Panc1 (cell line): ENCODE results near the gene GEN1.

ENCODE experiments used
- CTCF ChIP-seq: fragments of 450-650 bp; IDR thresholded peaks from 2 replicates; pipeline ENCODE4 v1.5.1; 2017; ENCODE audit warnings: mild to moderate bottlenecking
- POLR2AphosphoS5 ChIP-seq: IDR thresholded peaks from 2 replicates; pipeline ENCODE4 v1.6.1; 2012; ENCODE audit warnings: mild to moderate bottlenecking, low read depth, low read length, moderate library complexity
- REST ChIP-seq, 2 experiments: IDR thresholded peaks; 2 replicates each; pipeline ENCODE4 v1.6.1; 2011 to 2012; ENCODE audit warnings: low read depth in 2 of 2, control low read depth in 1 of 2, low read length in 1 of 2, mild to moderate bottlenecking in 1 of 2, moderate library complexity in 1 of 2; ENCODE audit not compliant: insufficient read depth in 1 of 2
- SIN3A ChIP-seq: IDR thresholded peaks from 2 replicates; pipeline ENCODE4 v1.6.1; 2012; ENCODE audit warnings: low read depth, mild to moderate bottlenecking, low read length, moderate library complexity, borderline replicate concordance; ENCODE audit not compliant: insufficient read depth
- TCF7L2 ChIP-seq: IDR thresholded peaks from 2 replicates; pipeline ENCODE4 v1.6.1; 2011; ENCODE audit warnings: mild to moderate bottlenecking, low read depth, low read length, inconsistent platforms

DNA sequence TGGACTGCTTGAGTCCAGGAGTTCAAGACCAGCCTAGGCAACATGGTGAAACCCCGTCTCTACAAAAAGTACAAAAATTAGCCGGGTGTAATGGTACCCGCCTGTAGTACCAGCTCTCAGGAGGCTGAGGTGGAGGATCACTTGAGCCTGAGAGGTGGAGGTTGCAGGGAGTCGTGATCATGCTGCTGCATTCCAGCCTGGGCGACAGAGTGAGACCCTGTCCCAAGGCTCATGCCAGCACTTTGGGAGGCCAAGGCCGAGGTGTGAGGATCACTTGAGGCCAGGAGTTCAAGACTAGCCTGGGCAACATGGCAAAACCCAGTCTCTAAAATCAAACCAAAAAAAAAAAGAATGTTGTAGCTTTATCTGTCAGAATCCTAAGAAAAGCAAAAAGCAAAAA, 25.7 kb upstream of the GEN1 start:
- TF ChIP-seq CTCF = no peak
- no peak for TF ChIP-seq POLR2AphosphoS5
- no peak for TF ChIP-seq REST (IDR thresholded peaks at IDR 0.05; ENCODE audit: insufficient read depth in 1 of 2, low read depth in 2 of 2, low read length in 1 of 2)
- no peak for TF ChIP-seq SIN3A
- no peak for TF ChIP-seq TCF7L2
